Measurements from ENCODE around the gene ADAM19. TPM values are rescaled to one million over a fixed set of nuclear protein-coding genes. Genes with fewer than 3 reads are reported as not detected.

The ADAM19 gene
- total RNA-seq, 1 experiment from 2014 or later = 62.9 TPM

Other genes starting within 250 kb of the ADAM19 start
- 0.81 and 0.86 TPM in 2 replicates for gene NIPAL4, start 115.6 kb downstream of the ADAM19 start, total RNA-seq (2022)
- 2.9 and 3.1 TPM in 2 replicates for gene SOX30, start 76.7 kb upstream of the ADAM19 start, total RNA-seq (2022)
- gene C5orf52, start 95.8 kb upstream of the ADAM19 start, total RNA-seq (2022) = not detected in 2 replicates
- gene THG1L, start 155.6 kb upstream of the ADAM19 start, total RNA-seq (2022) = 19.8 and 22.9 TPM in 2 replicates
- gene LSM11, start 167.9 kb upstream of the ADAM19 start, total RNA-seq (2022) = 6.8 and 7.7 TPM in 2 replicates

Data from Caco-2 (cell line).